Muscle layer of colon (tissue), 2 donors: ENCODE results near the gene RING1.
A peak's percentile ranks its signal among the peaks of the same experiment; 100 is the strongest.

Experiments used
- H3K27ac ChIP-seq: one replicate; pipeline ENCODE4 v1.7.0; 2013; ENCODE audit warnings: low read depth, mild to moderate bottlenecking, low read length, moderate library complexity
- H3K27me3 ChIP-seq, 2 donors: one replicate each; pipeline ENCODE4 v1.7.0; 2013; ENCODE audit warnings: low read length in 2 of 2, mild to moderate bottlenecking in 2 of 2; ENCODE audit not compliant: insufficient read depth in 2 of 2, control insufficient read depth in 1 of 2
- H3K36me3 ChIP-seq: one replicate; pipeline ENCODE4 v1.7.0; 2013; ENCODE audit warnings: mild to moderate bottlenecking, low read length; ENCODE audit not compliant: insufficient read depth
- H3K4me1 ChIP-seq: one replicate; pipeline ENCODE4 v1.7.0; 2013; ENCODE audit warnings: mild to moderate bottlenecking, low read length; ENCODE audit not compliant: insufficient read depth
- H3K4me3 ChIP-seq, 2 donors: one replicate each; pipeline ENCODE4 v1.7.0; 2013; ENCODE audit warnings: low read length in 2 of 2, low read depth in 1 of 2, mild to moderate bottlenecking in 1 of 2, moderate library complexity in 1 of 2
- H3K9ac ChIP-seq: one replicate; pipeline ENCODE4 v1.7.0; 2013; ENCODE audit warnings: low read length
- H3K9me3 ChIP-seq: one replicate; pipeline ENCODE4 v1.7.0; 2013; ENCODE audit warnings: mild to moderate bottlenecking, low read length
- donor health status: abdominal sarcoma.
- donor health status: Adenocarcinoma of cecum.

Gene RING1

DNA sequence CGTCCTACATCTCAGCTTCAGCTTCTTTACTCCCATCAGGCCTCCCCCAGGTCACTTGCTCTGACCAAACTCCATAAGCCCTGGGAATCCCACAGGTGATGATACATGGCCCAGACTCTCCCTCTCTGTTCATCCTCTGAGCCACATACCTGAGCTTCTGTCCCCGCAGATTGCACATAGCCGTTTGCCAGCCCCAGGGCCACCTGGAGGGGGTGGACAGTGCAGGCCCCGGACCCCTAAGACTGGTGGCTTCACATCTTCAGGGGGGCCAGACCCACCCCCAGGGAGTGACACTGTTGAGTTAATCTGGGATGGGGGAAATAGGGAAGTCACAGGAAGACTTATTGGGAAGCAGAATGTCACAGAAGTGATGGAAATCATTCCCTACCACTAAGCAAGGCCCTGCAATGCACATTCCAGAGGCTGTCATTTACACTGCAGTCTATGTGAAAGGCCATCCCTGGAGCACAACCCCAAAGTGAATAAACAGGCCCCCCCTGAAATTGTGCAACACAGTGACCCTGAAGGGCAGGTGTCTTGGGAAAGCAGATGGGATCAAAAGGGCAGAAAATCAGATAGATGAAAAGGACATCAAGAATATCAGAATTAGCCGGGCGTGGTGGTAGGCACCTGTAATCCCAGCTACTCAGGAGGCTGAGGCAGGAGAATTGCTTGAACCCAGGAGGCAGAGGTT is 10.0 kb upstream of the RING1 start:
- Histone ChIP-seq H3K27ac (no peak overlapping the region), H3K4me1 (peaks cover 44% of the 10 kb centered on the region), H3K9me3 (no peaks in the 10 kb centered on the region), H3K9ac (no peak overlapping the region), H3K36me3 (peaks cover 52% of the 10 kb centered on the region), H3K27me3 (no peaks in the 10 kb centered on the region), H3K4me3 (no peak overlapping the region)

DNA sequence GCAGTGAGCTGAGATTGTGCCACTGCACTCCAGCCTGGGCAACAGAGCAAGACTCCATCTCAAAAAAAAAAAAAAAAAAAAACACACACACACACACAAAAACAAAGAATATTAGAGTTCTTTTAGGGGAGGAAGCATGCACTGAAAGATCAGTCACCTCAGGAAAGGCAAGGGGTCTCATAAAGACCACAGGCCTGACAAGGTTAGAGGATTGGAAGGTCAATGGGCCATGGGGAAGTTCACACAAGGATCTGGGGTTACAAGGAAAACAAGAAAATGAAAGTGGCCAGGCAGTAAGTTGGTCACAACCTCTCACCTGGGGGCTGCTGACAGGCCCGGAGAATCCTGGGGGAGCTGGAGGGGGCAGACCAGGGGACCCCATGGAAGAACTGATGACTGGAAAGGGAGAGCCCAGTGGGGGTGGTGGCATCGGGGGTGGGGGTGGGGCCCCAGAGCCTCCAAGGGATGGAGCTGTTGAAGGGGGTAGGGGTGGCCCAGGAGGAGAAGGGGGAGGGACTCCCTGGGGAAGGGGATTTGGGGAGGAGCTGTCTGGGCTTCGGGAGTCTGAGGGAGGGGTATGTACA is 9.4 kb upstream of the RING1 start:
- H3K4me3 ChIP-seq = peak overlapping the region in 1 of 2 donors; percentile 64
- peak overlapping the region; percentile 99 for H3K27ac ChIP-seq
- peaks cover 50% of the 10 kb centered on the region for H3K4me1 ChIP-seq
- no peak overlapping the region for H3K9ac ChIP-seq
- no peaks in the 10 kb centered on the region for H3K27me3 ChIP-seq
- peaks cover 58% of the 10 kb centered on the region for H3K36me3 ChIP-seq
- no peaks in the 10 kb centered on the region for H3K9me3 ChIP-seq

DNA sequence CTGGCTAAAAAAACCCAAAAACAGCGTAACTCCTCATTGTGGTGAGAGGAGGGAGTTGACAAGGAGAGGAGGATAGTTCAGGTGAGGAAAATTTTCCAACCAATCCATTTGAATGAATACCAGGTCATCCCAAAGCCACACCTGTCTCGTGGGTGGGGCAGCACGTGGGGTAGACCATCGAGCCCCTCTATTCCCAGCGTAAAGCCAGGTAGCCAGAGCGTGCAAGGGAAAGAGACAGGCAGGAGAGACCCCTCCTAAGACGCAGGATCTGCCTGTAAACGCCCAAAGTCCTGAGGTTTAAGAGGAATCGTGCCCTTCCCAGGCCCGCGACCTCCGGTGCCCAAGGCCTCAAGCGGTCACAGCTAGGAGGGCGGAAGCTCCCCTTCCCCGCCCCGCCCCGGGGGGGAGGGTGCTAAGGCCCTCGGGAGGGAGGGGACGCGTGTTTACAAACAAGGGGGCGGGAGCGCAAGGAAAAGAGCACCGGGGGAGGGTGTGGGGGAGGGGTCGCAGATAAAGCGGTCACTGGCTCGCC is 8.5 kb upstream of the RING1 start:
- H3K27me3 ChIP-seq = no peaks in the 10 kb centered on the region
- peak overlapping the region; percentile 64 for H3K9ac ChIP-seq
- H3K36me3 ChIP-seq = peaks cover 51% of the 10 kb centered on the region
- H3K4me1 ChIP-seq = peaks cover 55% of the 10 kb centered on the region
- H3K9me3 ChIP-seq = no peaks in the 10 kb centered on the region
- peak overlapping the region; percentile 64 to 95 for H3K4me3 ChIP-seq
- peak overlapping the region; percentile 99 for H3K27ac ChIP-seq

DNA sequence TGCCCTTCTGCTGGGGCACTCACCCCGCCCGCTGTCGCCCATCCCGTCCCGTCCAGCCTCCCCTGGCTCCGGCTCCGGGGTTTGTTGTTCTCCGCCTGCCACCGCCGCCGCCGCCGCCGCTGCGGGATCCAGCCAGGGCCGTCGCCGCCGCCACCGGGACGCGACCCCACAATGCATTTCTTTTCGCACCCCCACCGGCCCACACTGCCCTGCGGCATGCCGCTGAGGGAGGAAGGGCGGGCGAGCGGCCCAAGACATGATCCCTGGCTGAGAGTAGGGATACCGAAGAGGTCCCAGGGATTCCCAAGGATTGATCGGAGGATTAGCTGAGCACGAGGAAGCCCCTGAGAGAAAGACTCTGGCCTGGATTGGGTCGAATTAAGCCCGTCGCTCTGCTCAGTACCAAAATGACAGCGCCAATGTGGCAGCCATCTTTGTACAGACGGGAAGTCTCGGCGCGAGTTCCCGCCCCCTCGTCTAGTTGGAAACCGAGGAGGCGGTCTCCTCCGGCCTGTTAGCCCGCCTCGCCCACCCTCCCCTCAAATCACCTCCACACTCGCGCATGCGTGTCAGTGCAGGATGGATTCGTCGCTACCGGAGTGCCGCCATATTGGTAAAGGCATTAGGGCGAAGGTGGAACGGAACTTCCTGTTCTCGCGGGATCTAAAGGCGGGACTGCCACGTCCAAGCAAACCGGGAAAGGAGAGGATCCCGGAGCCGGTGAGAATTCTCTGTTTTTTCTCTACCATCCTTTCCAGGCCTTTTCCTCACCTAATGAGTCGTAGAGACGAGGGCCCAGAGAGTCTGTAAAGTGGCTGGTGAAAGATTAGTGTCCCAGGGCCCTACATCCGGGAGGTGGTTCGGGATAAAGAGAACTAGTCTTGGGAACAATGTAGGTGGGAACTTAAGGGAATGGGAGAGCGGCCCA is 7.8 kb upstream of the RING1 start, which contains the start of the genes RXRB and SLC39A7:
RXRB (minus strand) TSS at position 447 of the 928 bp plus-strand sequence; CDS start at position 258, 189 bp downstream.
SLC39A7 (plus strand) TSS at position 649 of the 928 bp plus-strand sequence. CDS start 379 bp downstream, outside the sequence.
- peak within 1 kb of the TSS; percentile 64 to 95 for H3K4me3 ChIP-seq
- H3K9ac ChIP-seq = peak within 1 kb of the TSS; percentile 82
- no peaks in the 10 kb centered on the region for H3K27me3 ChIP-seq
- peaks cover 61% of the 10 kb centered on the region for H3K4me1 ChIP-seq
- peak within 1 kb of the TSS; percentile 99 for H3K27ac ChIP-seq
- H3K36me3 ChIP-seq = peaks cover 44% of the 10 kb centered on the region
- H3K9me3 ChIP-seq = no peaks in the 10 kb centered on the region

DNA sequence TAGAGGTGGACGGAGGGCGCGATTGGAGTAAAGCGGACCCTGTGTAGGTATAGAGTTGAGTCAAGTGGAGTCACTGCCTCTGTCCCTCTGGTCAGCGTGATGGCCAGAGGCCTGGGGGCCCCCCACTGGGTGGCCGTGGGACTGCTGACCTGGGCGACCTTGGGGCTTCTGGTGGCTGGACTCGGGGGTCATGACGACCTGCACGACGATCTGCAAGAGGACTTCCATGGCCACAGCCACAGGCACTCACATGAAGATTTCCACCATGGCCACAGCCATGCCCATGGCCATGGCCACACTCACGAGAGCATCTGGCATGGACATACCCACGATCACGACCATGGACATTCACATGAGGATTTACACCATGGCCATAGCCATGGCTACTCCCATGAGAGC is 7.2 kb upstream of the RING1 start:
- Histone ChIP-seq H3K4me3 (peak overlapping the region; percentile 64 to 95), H3K4me1 (peaks cover 61% of the 10 kb centered on the region), H3K27ac (peak overlapping the region; percentile 99)

DNA sequence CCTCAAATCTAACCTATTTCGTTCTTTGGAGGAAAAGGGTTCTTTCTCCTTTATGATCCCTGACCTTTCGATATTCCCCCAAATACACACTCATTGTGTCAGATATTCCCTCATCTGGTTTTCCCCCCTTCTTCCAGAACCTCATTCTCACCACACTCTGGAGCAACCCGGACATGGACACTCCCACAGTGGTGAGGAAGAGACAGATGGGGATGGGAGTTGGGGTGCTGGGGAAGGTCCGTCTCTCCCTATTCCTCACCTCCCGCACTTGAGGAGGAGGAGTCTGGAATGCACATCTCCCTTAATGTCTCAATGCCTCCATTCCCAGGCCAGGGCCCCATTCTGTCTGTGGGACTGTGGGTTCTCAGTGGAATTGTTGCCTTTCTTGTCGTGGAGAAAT is 6.4 kb upstream of the RING1 start:
- Histone ChIP-seq H3K36me3 (peaks cover 30% of the 10 kb centered on the region), H3K4me1 (peaks cover 61% of the 10 kb centered on the region), H3K27ac (peak overlapping the region; percentile 99), H3K27me3 (no peaks in the 10 kb centered on the region), H3K4me3 (peak overlapping the region; percentile 64 to 95), H3K9me3 (no peaks in the 10 kb centered on the region), H3K9ac (no peak overlapping the region)

More for the DNA sequence above, 7.2 kb upstream of the RING1 start:
- H3K9me3 ChIP-seq = no peaks in the 10 kb centered on the region
- H3K27me3 ChIP-seq = no peaks in the 10 kb centered on the region
- peaks cover 37% of the 10 kb centered on the region for H3K36me3 ChIP-seq
- H3K9ac ChIP-seq = peak overlapping the region; percentile 73

DNA sequence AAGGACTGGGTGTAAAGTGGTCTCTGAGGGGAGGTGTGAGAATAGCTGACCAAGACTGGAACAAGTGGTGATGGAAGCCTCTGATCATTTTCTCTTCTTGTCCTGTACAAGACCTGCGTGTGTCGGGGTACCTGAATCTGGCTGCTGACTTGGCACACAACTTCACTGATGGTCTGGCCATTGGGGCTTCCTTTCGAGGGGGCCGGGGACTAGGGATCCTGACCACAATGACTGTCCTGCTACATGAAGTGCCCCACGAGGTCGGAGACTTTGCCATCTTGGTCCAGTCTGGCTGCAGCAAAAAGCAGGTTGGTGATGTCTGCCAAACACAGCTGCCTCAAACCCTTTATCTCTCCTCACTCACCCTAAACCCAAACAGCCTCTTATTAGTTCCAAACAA is 5.5 kb upstream of the RING1 start:
- H3K9me3 ChIP-seq = no peaks in the 10 kb centered on the region
- no peak overlapping the region for H3K4me3 ChIP-seq
- H3K27ac ChIP-seq = no peak overlapping the region
- peaks cover 52% of the 10 kb centered on the region for H3K4me1 ChIP-seq
- peaks cover 23% of the 10 kb centered on the region for H3K36me3 ChIP-seq
- no peaks in the 10 kb centered on the region for H3K27me3 ChIP-seq
- no peak overlapping the region for H3K9ac ChIP-seq

DNA sequence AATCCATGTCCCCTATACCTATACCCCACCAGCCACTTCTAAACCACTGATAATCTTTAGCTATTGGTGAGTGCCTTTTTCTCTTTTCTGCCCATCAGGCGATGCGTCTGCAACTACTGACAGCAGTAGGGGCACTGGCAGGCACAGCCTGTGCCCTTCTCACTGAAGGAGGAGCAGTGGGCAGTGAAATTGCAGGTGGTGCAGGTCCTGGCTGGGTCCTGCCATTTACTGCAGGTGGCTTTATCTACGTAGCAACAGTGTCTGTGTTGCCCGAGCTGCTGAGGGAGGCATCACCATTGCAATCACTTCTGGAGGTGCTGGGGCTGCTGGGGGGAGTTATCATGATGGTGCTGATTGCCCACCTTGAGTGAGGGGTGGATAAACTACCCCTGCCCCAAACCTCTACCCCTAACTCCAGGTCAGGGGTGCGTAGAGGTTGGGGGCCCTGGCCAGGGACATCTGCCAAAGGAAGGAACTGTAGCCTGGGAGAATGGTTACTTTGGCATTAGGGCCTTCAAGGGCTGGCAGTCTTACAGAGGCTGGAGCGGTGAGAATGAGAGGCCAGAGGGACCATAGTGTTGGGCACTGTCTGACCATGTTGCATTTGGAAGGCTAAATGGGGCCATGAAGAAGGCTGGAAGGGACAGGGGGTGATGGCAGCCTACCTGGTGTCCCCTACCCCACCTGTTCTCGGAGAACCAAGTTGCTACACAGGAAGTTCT is 4.7 kb upstream of the RING1 start:
- H3K27me3 ChIP-seq = no peaks in the 10 kb centered on the region
- no peak overlapping the region for H3K27ac ChIP-seq
- peaks cover 23% of the 10 kb centered on the region for H3K36me3 ChIP-seq
- H3K9ac ChIP-seq = no peak overlapping the region
- peak overlapping the region in 1 of 2 donors; percentile 41 for H3K4me3 ChIP-seq
- H3K9me3 ChIP-seq = no peaks in the 10 kb centered on the region
- peaks cover 44% of the 10 kb centered on the region for H3K4me1 ChIP-seq

DNA sequence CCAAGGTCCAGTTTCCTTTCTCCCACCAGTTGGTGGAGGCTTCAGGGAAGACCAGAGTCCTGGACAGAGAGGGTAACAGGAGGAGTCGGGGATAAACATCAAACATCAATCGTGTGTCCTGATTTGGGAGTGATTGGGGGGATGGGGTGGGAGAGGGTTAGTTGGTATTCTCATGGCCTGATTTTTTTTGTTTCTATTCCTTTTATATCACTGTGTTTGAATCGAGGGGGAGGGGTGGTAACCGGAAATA is 4.2 kb upstream of the RING1 start:
- Histone ChIP-seq H3K27me3 (no peaks in the 10 kb centered on the region), H3K9me3 (no peaks in the 10 kb centered on the region), H3K4me1 (peaks cover 44% of the 10 kb centered on the region), H3K36me3 (peaks cover 23% of the 10 kb centered on the region), H3K4me3 (peak overlapping the region in 1 of 2 donors; percentile 41), H3K9ac (no peak overlapping the region), H3K27ac (no peak overlapping the region)

DNA sequence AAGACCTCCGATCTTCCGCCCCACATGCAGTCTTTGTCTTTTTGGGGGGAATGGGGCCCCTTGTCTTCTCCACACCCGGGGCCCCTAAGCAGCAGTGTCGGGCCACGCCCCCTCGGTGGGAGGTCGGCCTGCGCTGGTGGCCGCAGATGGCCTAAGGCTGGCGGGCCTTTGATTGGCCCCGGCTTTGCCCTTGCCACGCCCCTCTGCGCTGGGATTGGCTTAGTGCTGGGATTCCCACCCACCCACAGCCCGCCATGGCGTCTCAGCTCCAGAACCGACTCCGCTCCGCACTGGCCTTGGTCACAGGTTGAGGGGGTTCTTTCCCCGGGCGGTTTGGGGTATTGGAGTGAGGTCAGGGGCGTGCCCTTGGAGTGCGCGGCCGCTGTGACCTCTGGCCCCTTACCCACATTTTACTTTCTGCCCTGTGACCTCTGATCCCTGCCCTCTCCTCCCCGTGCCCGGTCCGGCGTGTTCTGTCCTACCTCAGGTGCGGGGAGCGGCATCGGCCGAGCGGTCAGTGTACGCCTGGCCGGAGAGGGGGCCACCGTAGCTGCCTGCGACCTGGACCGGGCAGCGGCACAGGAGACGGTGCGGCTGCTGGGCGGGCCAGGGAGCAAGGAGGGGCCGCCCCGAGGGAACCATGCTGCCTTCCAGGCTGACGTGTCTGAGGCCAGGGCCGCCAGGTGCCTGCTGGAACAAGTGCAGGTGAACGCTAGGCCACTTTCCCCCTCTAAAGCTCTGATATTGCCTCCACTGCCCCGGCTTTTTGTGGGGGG is 3.7 kb upstream of the RING1 start, which contains the start of gene HSD17B8:
HSD17B8 (plus strand) TSS at position 241 of the 776 bp plus-strand sequence; CDS start at position 255, 14 bp downstream.
- peaks cover 27% of the 10 kb centered on the region for H3K36me3 ChIP-seq
- H3K4me3 ChIP-seq = peak within 1 kb of the TSS; percentile 72 to 83
- peaks cover 43% of the 10 kb centered on the region for H3K4me1 ChIP-seq
- no peaks in the 10 kb centered on the region for H3K27me3 ChIP-seq
- peak within 1 kb of the TSS; percentile 88 for H3K27ac ChIP-seq
- H3K9me3 ChIP-seq = no peaks in the 10 kb centered on the region
- peak within 1 kb of the TSS; percentile 40 for H3K9ac ChIP-seq
